Inferior parietal cortex (tissue), 1 donor: Measurements from ENCODE around the gene ABCA13.

Source experiments
- DNase-seq: peaks from one replicate; pipeline ENCODE4 v3.0.0-alpha.2; 2016; ENCODE audit errors: extremely low spot score

The ABCA13 gene

GRCh38 chr7:48512892-48513291 lies 341.6 kb downstream of the ABCA13 start:
- DNase-seq, result no peak

DNA sequence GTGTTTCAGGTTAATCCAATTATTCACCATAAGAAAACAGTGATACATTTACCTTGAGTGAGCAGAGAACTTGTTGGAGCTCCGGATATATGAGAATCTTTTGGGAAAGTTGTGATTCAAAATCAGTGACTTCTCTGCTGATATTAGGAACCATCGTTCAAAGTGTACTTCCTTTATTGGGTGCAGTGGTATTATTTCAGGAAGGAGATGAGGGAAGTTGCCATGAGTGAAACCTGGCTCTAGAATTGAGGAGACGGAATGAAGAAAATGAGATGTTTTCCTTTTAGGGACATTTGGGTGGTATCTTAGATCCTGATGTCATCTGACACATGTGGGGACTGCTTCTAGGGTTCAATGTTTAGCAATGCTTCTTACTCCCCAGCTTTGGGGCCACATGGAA lies 343.9 kb downstream of the ABCA13 start:
- DNase-seq, result no peak

GRCh38 chr7:48518092-48518491 lies 346.8 kb downstream of the ABCA13 start:
- no peak for DNase-seq

DNA sequence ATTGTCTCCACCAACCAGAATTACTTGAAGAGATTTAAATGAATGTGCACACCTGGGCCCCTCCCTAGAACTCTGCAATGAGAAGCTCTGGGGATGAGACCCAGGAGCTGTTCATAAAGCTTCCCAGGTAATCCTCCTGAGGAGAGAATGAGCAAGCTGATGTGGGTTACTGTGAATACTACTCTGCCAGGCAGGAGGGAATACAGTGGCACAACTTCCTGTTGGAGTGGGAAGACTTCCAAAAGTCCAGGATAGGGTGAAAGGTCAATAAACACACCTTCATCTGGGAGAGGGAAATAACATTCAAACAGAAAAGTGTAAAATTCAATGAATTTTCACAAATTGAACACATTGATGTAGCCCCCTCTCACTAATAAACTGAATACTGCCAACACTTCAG lies 351.4 kb downstream of the ABCA13 start:
- no peak for DNase-seq

GRCh38 chr7:48525736-48526732 lies 354.8 kb downstream of the ABCA13 start:
- no peak for DNase-seq

- no peak for DNase-seq
Observed at GRCh38 chr7:48528646-48529045, 357.4 kb downstream of the ABCA13 start.

DNA sequence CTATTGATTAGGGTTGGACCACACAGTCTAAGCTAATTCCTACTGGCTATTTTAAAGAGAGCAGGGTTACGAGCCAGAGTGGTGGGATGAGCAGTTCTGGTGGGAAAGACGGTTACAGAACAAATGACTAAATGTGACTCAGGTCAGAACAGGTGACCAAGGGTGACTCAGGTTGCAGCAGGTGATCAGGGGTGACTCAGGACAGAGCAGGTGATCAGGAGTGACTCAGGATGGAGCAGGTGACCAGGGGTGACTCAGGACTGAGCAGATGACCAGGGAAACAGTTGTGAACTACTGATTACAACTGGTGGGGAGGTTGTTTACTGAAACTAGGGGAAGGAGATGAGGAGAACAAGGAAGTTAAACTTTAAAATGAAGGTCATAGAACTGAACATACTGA lies 366.3 kb downstream of the ABCA13 start:
- DNase-seq, result no peak

DNA sequence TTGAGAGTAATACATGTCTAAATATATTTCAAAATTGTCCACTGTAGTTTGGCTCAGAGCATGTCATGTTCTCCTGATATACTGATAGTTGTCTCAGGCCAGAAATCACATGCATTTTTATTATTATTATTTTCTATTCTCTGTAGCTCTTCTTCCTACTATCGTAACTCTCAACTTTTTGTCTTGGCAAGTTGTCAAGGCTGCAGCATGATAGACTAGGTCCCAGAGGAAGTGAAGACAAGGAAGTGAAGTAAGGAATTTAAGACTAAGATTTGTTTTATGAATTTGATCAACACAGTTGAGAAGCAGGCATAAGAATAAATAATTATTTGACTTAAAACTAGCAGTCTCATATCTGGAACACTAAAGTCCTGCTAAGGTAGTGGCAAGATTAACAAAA lies 369.5 kb downstream of the ABCA13 start:
- DNase-seq, result no peak

GRCh38 chr7:48548667-48549066 lies 377.4 kb downstream of the ABCA13 start:
- no peak for DNase-seq

DNA sequence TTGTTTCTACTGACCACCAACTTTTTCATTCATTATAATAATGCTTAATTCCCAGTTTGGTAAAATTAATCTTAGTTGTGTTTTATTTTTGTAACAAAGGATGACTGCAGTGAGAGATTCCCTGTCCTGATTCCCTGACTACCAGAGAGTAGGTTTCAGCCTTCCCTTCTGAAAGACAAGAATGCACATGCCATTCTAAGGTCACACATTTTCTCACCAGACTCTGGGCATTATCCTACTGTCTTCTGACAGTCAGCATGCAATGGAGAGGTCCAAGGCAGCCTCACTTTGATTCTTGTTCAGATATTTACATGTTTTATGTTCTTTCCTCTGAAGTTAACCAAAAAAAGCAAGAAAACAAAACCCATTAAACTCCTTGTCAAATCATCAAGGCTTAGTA lies 380.4 kb downstream of the ABCA13 start:
- DNase-seq, result no peak

GRCh38 chr7:48563334-48563733 lies 392.1 kb downstream of the ABCA13 start:
- no peak for DNase-seq

DNA sequence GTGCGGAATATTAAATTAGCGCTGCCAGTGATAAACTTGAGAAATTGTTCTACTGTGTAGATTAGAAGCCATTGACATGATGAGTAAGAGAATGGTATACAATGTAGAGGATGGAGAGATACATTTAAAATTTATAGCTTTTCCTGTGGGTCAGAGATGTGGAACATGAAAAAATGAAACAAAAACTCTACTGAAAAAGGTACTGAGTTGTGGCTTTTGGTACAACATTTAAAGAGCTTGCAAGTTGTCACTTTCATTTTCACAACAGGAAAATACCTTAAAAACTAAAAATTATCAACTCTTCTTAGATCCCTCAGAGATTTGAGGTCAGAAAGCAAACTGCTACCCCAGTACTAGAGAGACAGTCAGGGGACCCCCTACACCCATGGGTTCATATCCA lies 404.3 kb downstream of the ABCA13 start:
- no peak for DNase-seq

DNA sequence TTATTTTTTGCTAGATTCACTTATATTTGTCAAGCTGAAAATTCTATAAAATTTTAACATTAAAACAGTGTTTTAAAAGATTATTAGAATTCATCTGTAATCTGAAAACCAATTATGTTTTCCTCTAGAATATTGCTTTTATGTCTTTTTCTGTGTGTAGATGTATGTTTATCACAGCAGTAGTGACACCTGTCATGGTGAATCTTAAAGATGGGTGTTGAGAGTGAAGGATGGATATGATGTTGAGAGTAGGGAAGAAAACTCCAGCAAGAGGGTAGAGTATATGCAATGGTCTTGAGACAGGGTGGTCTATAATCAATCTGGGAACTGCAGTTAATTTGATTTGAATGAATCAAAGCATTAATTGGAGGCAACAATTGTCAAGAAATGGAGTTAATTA lies 416.2 kb downstream of the ABCA13 start:
- DNase-seq, result no peak

GRCh38 chr7:48594349-48594748 lies 423.1 kb downstream of the ABCA13 start:
- no peak for DNase-seq

- no peak for DNase-seq
Observed at GRCh38 chr7:48595756-48596155, 424.5 kb downstream of the ABCA13 start.

- DNase-seq, result no peak
Observed at GRCh38 chr7:48610705-48611104, 439.4 kb downstream of the ABCA13 start.

GRCh38 chr7:48611993-48612392 lies 440.7 kb downstream of the ABCA13 start:
- DNase-seq, result no peak

DNA sequence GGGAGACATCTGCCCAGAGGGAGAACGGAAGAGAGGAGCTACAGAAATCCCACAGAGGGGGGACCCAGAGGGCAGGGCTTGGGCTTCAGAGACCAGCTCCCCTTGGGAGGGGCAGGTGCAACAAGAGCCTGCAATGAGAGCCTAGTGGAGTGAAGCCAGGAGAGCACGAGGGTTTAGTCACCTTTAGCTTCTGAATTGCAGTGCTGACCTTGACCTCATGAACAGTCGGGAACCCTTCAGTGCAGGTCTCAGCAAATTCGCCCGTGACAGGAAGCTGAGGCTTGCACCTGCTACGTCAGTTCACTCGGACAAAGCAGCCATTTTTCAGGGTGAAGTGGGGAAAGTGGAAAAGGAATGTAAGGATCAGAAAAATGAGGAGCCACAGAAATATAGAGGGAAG lies 446.2 kb downstream of the ABCA13 start:
- DNase-seq, result no peak

GRCh38 chr7:48617993-48618392 lies 446.7 kb downstream of the ABCA13 start:
- DNase-seq, result no peak

GRCh38 chr7:48621076-48621475 lies 449.8 kb downstream of the ABCA13 start:
- DNase-seq, result no peak

DNA sequence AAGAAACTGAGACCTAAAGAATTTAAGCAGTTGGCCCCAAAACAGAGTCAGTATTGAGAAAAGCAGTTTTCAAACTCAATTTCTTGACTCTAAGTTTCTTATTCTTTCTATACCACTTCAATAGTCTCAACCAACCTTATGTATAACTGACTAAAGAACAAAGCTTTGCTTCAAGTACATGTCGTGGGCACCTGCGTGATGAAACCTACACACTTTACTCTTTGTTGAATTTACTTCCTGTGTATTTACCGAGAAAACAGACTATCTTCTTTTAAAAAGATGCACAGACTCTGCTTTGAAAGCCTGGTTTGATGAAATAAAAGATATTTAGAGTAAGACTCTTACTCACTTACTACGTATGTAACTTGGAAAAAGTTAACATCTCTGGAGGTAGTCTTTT lies 455.9 kb downstream of the ABCA13 start:
- DNase-seq, result no peak

DNA sequence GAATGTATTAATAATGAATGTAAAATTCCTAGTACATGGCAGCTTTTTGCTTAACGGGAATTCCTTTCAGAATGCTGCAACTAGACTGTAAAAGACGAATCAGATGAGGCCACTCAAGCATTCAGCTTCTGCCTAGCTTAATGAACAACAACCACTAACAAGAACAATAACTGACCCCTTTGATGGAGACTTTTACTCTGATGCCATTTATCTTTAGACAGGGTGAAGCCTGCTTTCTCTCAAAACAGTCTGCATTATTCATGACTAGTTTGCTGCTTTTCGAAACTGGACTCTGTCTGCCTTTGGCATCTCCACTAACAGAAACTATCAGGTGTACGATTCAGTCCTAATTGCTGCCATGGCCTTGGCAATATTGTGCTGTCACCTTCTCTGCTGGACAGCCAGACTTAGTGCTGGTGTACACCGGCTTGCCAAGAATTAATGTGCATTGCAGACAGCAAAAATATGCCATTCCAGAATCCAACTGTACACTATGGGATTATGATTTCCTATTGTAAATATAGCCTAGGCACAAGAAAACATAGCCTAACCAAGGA lies 457.6 kb downstream of the ABCA13 start:
- DNase-seq, result no peak

- DNase-seq, result no peak
Observed at GRCh38 chr7:48634116-48634632, 462.9 kb downstream of the ABCA13 start.
